GM23248 (cell line): ENCODE measurements around the gene SHCBP1.
"Not testable (repeated sequence)": the region's sequence is repeated elsewhere in the genome, so short reads cannot be mapped to it uniquely, and the experiment has no call there.

ENCODE experiments used
- EZH2 ChIP-seq: fragments of 200-600 bp; sonication (generic); IDR thresholded peaks from 2 replicates; pipeline ENCODE4 v1.6.1; 2018; ENCODE audit warnings: antibody characterized with exemption, mild to moderate bottlenecking; ENCODE audit not compliant: insufficient read depth, poor library complexity, severe bottlenecking
- EZH2phosphoT487 ChIP-seq: fragments of 200-600 bp; sonication (generic); IDR thresholded peaks from 2 replicates; pipeline ENCODE4 v1.6.1; 2018; ENCODE audit warnings: antibody characterized with exemption, moderate library complexity, mild to moderate bottlenecking, low read depth; ENCODE audit not compliant: insufficient read depth

- not testable (repeated sequence) for TF ChIP-seq EZH2phosphoT487, EZH2
Observed at GRCh38 chr16:46624862-46625261, 3.7 kb upstream of the SHCBP1 start.
